Activated T-cell treated with anti-CD3 and anti-CD28 coated beads for 4 hours (primary cell): ENCODE results near the gene EHD2.
"Not testable (repeated sequence)": the region's sequence is repeated elsewhere in the genome, so short reads cannot be mapped to it uniquely, and the experiment has no call there.

ENCODE experiments used
- DNase-seq: peaks from one replicate; pipeline ENCODE4 v3.0.0-alpha.2; 2020

Gene EHD2

GRCh38 chr19:47713046-47714021, at the start of gene EHD2:
TSS of gene EHD2 (plus strand) at chr19:47713422. CDS start at chr19:47716613, 3,191 bp downstream.
- no peak for DNase-seq

GRCh38 chr19:47663435-47663910, 49.7 kb upstream of the EHD2 start:
- DNase-seq, result no peak

DNA sequence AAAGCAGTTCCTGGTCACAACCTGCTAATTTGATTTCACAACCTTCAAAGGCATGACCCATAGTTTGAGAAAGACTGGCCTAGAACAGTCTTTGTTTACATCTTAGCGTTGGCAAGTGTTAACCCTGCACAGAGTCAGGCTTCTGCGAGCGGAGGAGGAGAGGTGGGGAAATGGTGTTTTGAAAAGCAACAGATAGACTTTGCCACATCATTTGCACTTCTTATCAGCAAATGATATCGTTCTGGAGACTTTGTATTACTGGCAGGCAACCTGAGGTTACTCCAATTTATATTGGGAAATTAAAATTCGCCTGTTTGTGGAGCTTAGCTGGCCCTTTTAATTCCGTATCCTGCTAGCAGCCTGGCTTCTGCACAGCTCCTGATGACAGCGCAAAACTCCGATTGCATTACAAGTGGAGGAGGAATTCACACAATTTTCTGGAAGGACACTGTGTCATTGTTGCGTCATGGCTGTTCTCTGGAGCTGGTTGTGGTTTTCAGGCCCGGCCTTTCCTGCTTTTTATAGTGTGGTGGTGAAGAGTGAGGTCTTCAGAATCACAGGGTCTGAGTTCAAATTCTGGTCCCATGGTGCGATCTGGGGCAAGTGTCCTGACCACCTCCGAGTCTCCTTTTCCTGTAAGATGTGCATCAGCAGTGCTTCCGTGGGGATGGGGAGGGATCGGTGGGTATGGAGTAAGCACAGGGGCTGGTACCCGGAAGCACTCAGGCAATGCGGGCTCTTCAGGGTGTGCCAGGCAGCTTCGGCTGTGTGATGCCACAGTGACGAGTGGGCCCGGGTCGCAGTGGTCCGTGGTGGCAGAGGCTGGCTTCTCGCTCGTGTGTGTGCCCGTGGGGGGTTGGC, 49.1 kb upstream of the EHD2 start:
- no peak for DNase-seq

DNA sequence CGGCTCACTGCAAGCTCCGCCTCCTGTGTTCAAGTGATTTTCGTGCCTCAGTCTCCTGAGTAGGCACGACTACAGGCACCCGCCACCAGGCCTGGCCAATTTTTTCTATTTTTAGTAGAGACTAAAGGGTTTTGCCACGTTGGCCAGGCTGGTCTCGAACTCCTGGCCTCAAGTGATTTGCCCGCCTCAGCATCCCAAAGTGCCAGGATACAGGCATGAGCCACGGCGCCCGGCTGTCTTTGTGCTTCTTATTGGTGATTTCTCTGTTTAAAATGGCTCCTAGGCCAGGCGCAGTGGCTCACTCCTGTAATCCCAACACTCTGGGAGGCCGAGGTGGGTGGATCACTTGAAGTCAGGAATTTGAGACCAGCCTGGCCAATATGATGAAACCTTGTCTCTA, 44.7 kb upstream of the EHD2 start:
- DNase-seq, result not testable (repeated sequence)

DNA sequence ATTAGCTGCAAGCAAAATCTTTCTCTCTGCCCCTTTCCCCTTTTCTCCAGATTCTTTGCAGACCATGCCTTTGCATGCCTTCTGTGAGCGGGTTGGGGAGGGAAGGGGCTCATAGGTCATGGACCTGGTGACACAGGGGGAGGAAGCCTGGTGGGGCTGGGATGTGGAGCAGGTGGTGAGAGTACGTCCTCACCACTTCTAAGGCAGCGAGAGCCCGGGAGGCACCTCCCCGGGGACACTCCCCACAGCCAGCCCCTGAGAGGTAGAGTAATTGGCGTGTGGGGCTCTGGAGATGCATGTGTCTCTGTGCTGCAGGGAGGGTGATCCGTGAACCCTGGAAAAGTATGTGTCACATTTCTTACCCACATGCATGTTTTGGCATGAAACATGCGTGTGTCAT, 42.5 kb upstream of the EHD2 start:
- no peak for DNase-seq

- DNase-seq, result no peak
Observed at GRCh38 chr19:47671499-47671898, 41.7 kb upstream of the EHD2 start.

- DNase-seq, result no peak
Observed at GRCh38 chr19:47673426-47673825, 39.8 kb upstream of the EHD2 start.

- no peak for DNase-seq
Observed at GRCh38 chr19:47674548-47674947, 38.7 kb upstream of the EHD2 start.

GRCh38 chr19:47675271-47675670, 38.0 kb upstream of the EHD2 start:
- no peak for DNase-seq

DNA sequence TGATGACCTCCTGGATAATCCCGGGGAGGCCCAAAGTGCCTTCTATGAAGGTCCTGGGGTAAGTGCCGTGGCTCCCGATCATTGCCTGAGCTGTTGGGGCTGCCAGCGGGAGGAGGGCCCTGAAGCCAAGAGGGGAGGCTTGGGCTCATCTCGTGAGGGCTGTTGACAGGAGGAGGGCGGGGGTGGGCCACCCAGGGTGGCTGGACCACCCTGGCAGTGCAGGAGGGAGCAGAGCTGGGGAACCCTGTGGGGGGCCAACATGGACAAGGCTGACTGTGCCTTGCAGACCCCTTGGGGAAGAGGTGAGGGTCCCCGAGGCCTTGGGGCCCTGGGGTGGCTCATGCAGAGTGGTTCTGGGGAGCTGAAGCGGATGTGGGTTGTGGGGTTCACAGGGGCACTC, 37.4 kb upstream of the EHD2 start:
- DNase-seq, result no peak

GRCh38 chr19:47676811-47677210, 36.4 kb upstream of the EHD2 start:
- DNase-seq, result no peak

DNA sequence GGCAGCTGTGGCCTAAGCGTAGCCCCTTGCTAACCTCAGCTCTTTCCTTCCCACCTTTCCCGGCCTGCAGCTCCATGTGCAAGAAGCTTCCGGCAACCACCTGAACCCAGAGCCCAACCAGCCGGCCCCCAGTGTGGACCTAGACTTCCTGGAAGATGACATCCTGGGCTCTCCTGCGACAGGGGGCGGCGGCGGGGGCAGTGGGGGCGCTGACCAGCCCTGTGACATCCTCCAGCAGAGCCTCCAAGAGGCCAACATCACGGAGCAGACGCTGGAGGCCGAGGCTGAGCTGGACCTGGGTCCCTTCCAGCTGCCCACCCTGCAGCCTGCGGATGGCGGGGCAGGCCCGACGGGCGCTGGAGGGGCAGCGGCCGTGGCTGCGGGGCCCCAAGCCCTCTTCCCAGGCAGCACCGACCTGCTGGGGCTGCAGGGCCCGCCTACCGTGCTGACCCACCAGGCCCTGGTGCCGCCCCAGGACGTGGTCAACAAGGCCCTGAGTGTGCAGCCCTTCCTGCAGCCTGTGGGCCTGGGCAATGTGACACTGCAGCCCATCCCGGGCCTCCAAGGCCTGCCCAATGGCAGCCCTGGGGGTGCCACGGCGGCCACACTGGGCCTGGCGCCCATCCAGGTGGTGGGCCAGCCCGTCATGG, 33.8 kb upstream of the EHD2 start:
- no peak for DNase-seq

DNA sequence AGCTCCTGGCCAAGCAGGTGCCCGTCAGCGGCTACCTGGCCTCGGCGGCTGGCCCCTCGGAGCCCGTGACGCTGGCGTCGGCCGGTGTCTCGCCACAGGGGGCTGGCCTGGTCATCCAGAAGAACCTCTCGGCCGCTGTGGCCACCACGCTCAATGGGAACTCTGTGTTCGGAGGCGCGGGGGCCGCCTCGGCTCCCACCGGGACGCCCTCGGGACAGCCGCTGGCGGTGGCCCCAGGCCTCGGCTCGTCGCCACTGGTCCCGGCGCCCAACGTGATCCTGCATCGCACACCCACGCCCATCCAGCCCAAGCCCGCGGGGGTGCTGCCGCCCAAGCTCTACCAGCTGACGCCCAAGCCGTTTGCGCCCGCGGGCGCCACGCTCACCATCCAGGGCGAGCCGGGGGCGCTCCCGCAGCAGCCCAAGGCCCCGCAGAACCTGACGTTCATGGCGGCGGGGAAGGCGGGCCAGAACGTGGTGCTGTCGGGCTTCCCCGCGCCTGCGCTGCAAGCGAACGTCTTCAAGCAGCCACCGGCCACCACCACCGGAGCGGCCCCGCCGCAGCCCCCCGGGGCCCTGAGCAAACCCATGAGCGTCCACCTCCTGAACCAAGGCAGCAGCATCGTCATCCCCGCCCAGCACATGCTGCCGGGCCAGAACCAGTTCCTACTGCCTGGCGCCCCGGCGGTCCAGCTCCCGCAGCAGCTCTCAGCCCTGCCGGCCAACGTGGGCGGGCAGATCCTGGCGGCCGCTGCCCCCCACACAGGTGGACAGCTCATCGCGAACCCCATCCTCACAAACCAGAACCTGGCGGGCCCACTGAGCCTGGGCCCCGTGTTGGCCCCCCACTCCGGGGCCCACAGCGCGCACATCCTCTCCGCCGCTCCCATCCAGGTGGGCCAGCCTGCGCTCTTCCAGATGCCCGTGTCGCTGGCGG, 33.0 kb upstream of the EHD2 start:
- DNase-seq, result no peak

DNA sequence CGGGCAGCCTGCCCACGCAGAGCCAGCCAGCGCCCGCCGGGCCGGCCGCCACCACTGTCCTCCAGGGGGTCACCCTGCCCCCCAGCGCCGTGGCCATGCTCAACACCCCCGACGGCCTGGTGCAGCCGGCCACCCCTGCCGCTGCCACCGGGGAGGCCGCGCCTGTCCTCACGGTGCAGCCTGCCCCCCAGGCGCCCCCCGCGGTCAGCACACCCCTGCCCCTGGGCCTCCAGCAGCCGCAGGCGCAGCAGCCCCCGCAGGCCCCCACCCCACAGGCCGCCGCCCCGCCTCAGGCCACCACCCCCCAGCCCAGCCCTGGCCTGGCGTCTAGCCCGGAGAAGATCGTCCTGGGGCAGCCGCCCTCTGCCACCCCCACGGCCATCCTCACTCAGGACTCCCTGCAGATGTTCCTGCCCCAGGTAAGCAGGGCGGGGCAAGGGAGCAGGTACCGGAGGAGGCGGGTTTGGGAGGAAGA, 32.3 kb upstream of the EHD2 start:
- no peak for DNase-seq

DNA sequence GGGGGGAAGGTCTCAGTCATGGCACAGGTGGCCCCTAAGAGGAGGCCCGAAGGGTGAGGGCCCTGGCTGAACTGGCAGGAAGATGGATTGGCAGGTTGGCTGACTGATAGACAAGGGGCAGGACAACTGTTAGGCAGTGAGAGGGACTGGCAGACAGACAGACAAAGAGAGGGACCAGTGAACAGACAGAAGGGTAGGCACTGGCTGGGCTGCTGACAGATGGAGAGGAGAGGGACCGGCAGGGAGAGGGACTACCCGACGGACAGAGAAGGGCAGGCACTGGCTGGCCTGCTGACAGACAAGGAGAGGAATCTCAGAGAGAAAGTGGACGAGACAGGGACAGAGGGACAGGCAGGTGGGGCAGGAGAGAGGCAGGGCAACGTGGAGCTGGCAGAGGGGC, 31.8 kb upstream of the EHD2 start:
- no peak for DNase-seq

DNA sequence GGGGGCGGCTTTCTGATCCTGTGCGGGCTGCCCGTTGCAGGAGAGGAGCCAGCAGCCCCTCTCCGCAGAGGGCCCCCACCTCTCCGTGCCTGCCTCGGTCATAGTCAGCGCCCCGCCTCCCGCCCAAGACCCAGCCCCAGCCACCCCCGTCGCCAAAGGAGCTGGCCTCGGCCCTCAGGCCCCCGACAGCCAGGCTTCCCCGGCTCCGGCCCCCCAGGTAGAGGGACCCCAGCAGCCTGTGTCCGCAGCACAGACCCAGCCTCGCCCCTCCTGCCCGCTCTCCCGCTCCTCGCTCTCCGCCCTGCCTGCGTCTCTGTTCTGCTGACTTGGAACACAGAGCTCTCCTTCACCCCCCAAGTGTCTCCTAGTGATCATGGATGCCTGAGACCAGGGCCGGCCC, 31.3 kb upstream of the EHD2 start:
- no peak for DNase-seq

- DNase-seq, result no peak
Observed at GRCh38 chr19:47682939-47683338, 30.3 kb upstream of the EHD2 start.

DNA sequence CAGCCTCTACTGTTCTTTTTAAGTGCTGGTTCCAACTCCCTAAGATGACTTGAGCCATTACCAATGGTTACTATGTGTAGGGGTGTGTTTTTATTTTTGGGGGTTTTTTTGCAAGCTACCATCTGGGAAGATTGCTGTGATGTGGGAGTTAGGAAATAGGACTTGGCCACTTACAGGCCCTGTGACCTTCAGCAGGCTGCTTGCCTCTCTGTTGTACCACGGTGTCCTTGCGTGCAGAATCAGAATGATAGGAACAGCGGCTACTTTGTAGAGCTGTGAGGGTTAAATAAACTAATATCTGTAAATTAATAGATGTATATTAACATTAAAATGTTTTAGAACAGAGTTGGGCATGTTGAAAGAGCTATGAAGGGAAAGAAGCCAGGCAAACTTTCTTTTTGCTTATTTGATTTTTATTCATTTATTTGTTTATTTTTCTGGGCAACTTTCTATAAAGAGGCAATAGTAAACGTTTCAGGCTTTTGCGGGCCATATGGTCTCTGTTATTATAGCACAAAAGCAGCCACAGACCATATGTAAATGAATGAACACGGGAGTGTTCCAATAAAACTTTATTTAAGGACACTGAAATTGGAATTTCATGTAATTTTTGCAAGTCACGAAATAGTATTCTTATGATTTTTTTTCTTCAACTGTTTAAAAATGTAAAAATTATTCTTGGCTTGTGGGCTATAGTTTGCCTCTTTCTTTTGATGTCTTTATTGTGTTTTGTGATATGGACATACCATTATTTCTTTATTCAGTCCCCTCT, 26.4 kb upstream of the EHD2 start:
- DNase-seq, result no peak

DNA sequence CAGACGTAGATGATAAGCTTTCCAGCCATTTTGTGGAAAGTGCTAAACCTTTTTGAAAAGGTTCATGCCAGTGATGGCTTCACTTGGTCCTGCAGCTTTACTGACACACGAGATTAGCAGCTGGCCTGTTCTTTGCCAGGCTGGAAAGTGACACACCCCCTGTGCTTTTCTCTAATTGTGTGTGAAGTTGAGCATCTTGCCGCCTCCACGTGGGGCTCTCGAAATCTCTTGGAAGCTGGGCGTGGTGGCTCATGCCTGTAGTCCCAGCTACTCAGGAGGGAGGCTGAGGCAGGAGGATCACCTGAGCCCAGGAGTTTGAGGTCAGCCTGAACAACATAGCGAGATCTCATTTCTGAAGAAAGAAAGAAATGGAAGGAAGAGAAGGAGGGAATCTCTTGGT, 25.3 kb upstream of the EHD2 start:
- DNase-seq, result no peak

DNA sequence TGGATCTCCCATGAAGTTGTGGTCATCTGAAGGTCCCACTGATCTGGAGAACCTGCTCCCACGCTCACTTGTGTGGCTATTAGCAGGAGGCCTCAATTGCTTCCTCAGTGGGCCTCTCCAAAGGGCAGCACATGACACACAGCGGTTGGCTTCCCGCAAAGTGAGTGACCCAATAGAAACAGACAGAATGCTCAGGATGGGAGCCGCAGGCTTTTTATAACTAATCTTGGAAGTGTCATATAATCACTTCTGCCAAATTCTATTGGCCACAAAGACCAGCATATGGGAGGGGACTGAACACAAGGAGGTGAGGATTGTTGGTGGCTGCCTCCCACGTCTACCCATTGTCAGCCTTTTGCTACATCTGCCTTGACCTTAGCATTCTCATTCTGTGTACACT, 22.1 kb upstream of the EHD2 start:
- DNase-seq, result no peak

DNA sequence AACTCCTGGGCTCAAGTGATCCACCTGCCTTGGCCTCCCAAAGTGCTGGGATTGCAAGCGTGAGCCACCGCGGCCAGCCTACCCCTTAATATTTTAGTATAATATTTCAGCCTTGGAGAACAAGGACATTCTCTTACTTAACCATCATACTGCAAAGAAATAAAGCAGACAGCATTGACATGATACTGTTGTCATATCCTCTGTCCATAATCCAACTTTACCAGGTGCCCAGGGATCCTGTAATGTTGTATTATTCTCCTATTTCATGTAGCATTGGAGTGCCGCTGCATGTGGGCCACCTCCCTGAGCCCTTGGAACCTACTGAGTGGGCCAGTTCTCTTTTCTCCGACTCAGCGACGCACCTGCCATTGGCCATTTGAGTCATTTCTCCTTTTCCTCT, 21.4 kb upstream of the EHD2 start:
- DNase-seq, result no peak
